CD4-positive, alpha-beta T cell (primary cell): ENCODE data around the gene DHCR24. TPM values are rescaled to one million over a fixed set of nuclear protein-coding genes. Genes with fewer than 3 reads are reported as not detected.
"Not testable (repeated sequence)": the region's sequence is repeated elsewhere in the genome, so short reads cannot be mapped to it uniquely, and the experiment has no call there.

Experiments
- ATAC-seq: fragments of 200-7000 bp; cut with Tn5 transposase; one replicate; pipeline ENCODE4 v1.10.0; 2022; ENCODE audit warnings: mild to moderate bottlenecking; ENCODE audit not compliant: poor library complexity
- CTCF ChIA-PET: fragments of 350-600 bp; sonication (Branson Sonifier 250); formaldehyde crosslinking; loops from one replicate; lab custom pipeline; 2021; ENCODE audit warnings: antibody characterized with exemption, inconsistent platforms; lab: Charles Lee
- POLR2A ChIA-PET: fragments of 350-600 bp; sonication (Branson Sonifier 250); formaldehyde crosslinking; loops from one replicate; lab custom pipeline; 2021; ENCODE audit warnings: antibody characterized with exemption, inconsistent platforms; lab: Charles Lee
- DNase-seq, 14 experiments: peaks; one replicate each; pipeline ENCODE4 v3.0.0-alpha.2; 2013 to 2020; ENCODE audit warnings: mixed read lengths in 2 of 14
- H3K27ac ChIP-seq, 2 donors: one replicate each; pipeline versions ENCODE4 v1.5.1 to v1.7.0; 2013; ENCODE audit warnings: low read length in 2 of 2, low read depth in 1 of 2, mild to moderate bottlenecking in 1 of 2
- H3K27me3 ChIP-seq, 2 experiments: 1 replicate in 1 of 2; 2 replicates in 1 of 2; pipeline versions ENCODE4 v1.6.1 to v1.7.0; 2013; ENCODE audit warnings: low read length in 2 of 2, control low read depth in 1 of 2, mild to moderate bottlenecking in 1 of 2, moderate library complexity in 1 of 2; ENCODE audit not compliant: insufficient read depth in 2 of 2, control insufficient read depth in 1 of 2
- H3K36me3 ChIP-seq: one replicate; pipeline ENCODE4 v1.6.1; 2013; ENCODE audit warnings: low read length, control low read depth; ENCODE audit not compliant: insufficient read depth
- H3K4me1 ChIP-seq: one replicate; pipeline ENCODE4 v1.6.1; 2013; ENCODE audit warnings: low read length, control low read depth; ENCODE audit not compliant: insufficient read depth
- H3K4me3 ChIP-seq: one replicate; pipeline ENCODE4 v1.5.1; 2013; ENCODE audit warnings: mild to moderate bottlenecking, low read length, moderate library complexity
- H3K9me3 ChIP-seq, 2 experiments: 1 replicate in 1 of 2; 2 replicates in 1 of 2; pipeline versions ENCODE4 v1.6.1 to v1.7.0; 2013; ENCODE audit warnings: low read length in 2 of 2, mild to moderate bottlenecking in 2 of 2, control low read depth in 1 of 2, moderate library complexity in 1 of 2; ENCODE audit not compliant: control insufficient read depth in 1 of 2, insufficient read depth in 1 of 2
- H3K27ac Mint-ChIP-seq: one replicate; pipeline ENCODE4 v1.8.0; 2020; ENCODE audit warnings: mixed read lengths
- H3K27me3 Mint-ChIP-seq: one replicate; pipeline ENCODE4 v1.8.0; 2021; ENCODE audit warnings: mixed read lengths
- H3K36me3 Mint-ChIP-seq: one replicate; pipeline ENCODE4 v1.8.0; 2021; ENCODE audit warnings: low read depth, mixed read lengths
- H3K4me1 Mint-ChIP-seq: one replicate; pipeline ENCODE4 v1.8.0; 2021; ENCODE audit warnings: low read depth, mixed read lengths
- H3K4me3 Mint-ChIP-seq: one replicate; pipeline ENCODE4 v1.8.0; 2020; ENCODE audit warnings: mild to moderate bottlenecking, mixed read lengths
- H3K9me3 Mint-ChIP-seq: one replicate; pipeline ENCODE4 v1.8.0; 2020; ENCODE audit warnings: mixed read lengths
- CTCF ChIP-seq: fragments of 200-600 bp; IDR thresholded peaks from one replicate; pipeline ENCODE4 v1.8.0; 2022; ENCODE audit warnings: antibody characterized with exemption, mild to moderate bottlenecking
- intact Hi-C, 2 experiments: fragments of 100-400 bp; cut with DNase I in 1 of 2; cut with micrococcal nuclease in 1 of 2; formaldehyde crosslinking; loops; one replicate each; pipeline versions ENCODE4 v1.15.1 to v1.9.0; 2023 to 2025; cut with DNase I, micrococcal nuclease
- total RNA-seq, 174 experiments: library from RNA in 2 of 174; stranded (reverse) in 2 of 174; gene quantifications; one replicate each; pipeline ENCODE4 v1.2.3 and lab custom pipeline; 2021 to 2026

Gene DHCR24
- total RNA-seq, 2 experiments from 2014 or later: 0.34 to 0.55 TPM

- ChIA-PET CTCF (no interaction called here), POLR2A (no interaction called here)
- Histone ChIP-seq H3K9me3 (no peaks in the 10 kb centered on the region), H3K36me3 (no peaks in the 10 kb centered on the region), H3K27me3 (peaks cover 0 to 2% of the 10 kb centered on the region in 2 experiments), H3K4me1 (peaks cover 16% of the 10 kb centered on the region), H3K4me3 (no peak overlapping the region), H3K27ac (no peak overlapping the region)
- DNase-seq (no peak), ATAC-seq (no peak)
- no peak overlapping the region for H3K27ac Mint-ChIP-seq
- intact Hi-C loops: no loop called here
- H3K4me1 Mint-ChIP-seq: peaks cover 18% of the 10 kb centered on the region
- no peaks in the 10 kb centered on the region for H3K9me3 Mint-ChIP-seq
- peaks cover 8% of the 10 kb centered on the region for H3K36me3 Mint-ChIP-seq
- no peak for TF ChIP-seq CTCF
- no peak overlapping the region for H3K4me3 Mint-ChIP-seq
- peaks cover 4% of the 10 kb centered on the region for H3K27me3 Mint-ChIP-seq
Measured at GRCh38 chr1:54882519-54882918, 4.5 kb downstream of the DHCR24 start.

DNA sequence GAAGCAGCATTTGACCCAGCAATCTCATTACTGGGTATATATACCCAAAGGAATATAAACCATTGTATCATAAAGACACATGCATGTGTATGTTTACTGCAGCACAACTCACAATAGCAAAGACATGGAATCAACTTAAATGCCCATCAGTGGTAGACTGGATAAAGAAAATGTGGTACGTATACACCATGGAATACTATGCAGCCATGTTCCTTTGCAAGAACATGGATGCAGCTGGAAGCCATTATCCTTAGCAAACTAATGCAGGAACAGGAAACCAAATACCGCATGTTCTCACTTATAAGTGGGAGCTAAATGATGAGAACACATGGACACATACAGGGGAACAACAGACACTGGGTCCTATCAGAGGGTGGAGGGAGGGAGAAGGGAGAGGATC lies 5.4 kb downstream of the DHCR24 start:
- H3K27me3 Mint-ChIP-seq, intact Hi-C loops, H3K9me3 ChIP-seq, H3K4me3 ChIP-seq, H3K27ac Mint-ChIP-seq, H3K36me3 Mint-ChIP-seq, H3K27ac ChIP-seq, CTCF ChIA-PET, ATAC-seq, POLR2A ChIA-PET, H3K36me3 ChIP-seq, H3K27me3 ChIP-seq, H3K4me3 Mint-ChIP-seq, H3K9me3 Mint-ChIP-seq, DNase-seq: not testable (repeated sequence)
- H3K4me1 ChIP-seq: peaks cover 12% of the 10 kb centered on the region
- peaks cover 13% of the 10 kb centered on the region for H3K4me1 Mint-ChIP-seq

GRCh38 chr1:54879872-54880271 lies 7.1 kb downstream of the DHCR24 start:
- intact Hi-C loops: no loop called here
- H3K27me3 ChIP-seq: no peaks in the 10 kb centered on the region
- Mint-ChIP-seq H3K36me3 (peaks cover 11% of the 10 kb centered on the region), H3K4me3 (no peak overlapping the region), H3K9me3 (no peaks in the 10 kb centered on the region), H3K4me1 (no peaks in the 10 kb centered on the region), H3K27ac (no peak overlapping the region), H3K27me3 (no peaks in the 10 kb centered on the region)
- ATAC-seq: no peak
- ChIA-PET POLR2A (no interaction called here), CTCF (no interaction called here)
- H3K9me3 ChIP-seq: no peaks in the 10 kb centered on the region
- TF ChIP-seq CTCF: no peak
- H3K36me3 ChIP-seq: peaks cover 5% of the 10 kb centered on the region
- H3K4me3 ChIP-seq: no peak overlapping the region
- H3K27ac ChIP-seq: no peak overlapping the region
- H3K4me1 ChIP-seq: no peaks in the 10 kb centered on the region
- no peak for DNase-seq

DNA sequence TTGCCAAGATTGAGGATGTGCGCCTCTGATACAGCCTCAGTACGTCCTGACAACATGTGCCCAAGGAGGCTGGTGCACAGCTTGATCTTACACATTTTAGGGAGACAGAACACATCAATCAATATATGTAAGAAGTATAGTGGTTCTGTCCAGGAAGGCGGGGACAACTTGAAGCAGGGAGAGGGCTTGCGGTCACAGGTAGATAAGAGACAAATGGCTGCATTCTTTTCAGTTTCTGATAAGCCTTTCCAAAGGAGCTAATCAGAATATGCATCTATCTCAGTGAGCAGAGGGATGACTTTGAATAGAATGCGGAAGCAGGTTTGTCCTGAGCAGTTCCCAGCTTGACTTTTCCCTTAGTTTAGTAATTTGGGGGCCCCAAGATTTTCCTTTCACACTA lies 10.2 kb downstream of the DHCR24 start:
- intact Hi-C loops: no loop called here
- no peak overlapping the region for H3K4me3 ChIP-seq
- no peak for DNase-seq
- no peaks in the 10 kb centered on the region for H3K4me1 Mint-ChIP-seq
- H3K4me1 ChIP-seq: no peaks in the 10 kb centered on the region
- H3K36me3 Mint-ChIP-seq: peaks cover 11% of the 10 kb centered on the region
- CTCF ChIA-PET: no interaction called here
- no peak for ATAC-seq
- H3K27me3 Mint-ChIP-seq: no peaks in the 10 kb centered on the region
- H3K36me3 ChIP-seq: peaks cover 13% of the 10 kb centered on the region
- TF ChIP-seq CTCF: no peak
- H3K9me3 ChIP-seq: no peaks in the 10 kb centered on the region
- H3K27ac Mint-ChIP-seq: no peak overlapping the region
- no peak overlapping the region for H3K4me3 Mint-ChIP-seq
- no peak overlapping the region for H3K27ac ChIP-seq
- POLR2A ChIA-PET: no interaction called here
- H3K27me3 ChIP-seq: no peaks in the 10 kb centered on the region
- H3K9me3 Mint-ChIP-seq: no peaks in the 10 kb centered on the region
